Mesendoderm (in vitro differentiated cells): ENCODE data around the gene ZDHHC4.

Experiments
- DNase-seq: peaks from one replicate; pipeline ENCODE4 v3.0.0; 2013
- H2AK5ac ChIP-seq: 2 replicates; pipeline ENCODE4 v1.6.1; 2013; ENCODE audit warnings: low read length, inconsistent platforms
- H2BK120ac ChIP-seq: 2 replicates; pipeline ENCODE4 v1.6.1; 2013; ENCODE audit warnings: low read depth, mild to moderate bottlenecking, low read length, moderate library complexity, mixed read lengths
- H2BK15ac ChIP-seq: replicated peaks from 2 replicates; pipeline ENCODE4 v1.6.1; 2013; ENCODE audit warnings: low read depth, mild to moderate bottlenecking, moderate library complexity
- H2BK5ac ChIP-seq: 2 replicates; pipeline ENCODE4 v1.6.1; 2013; ENCODE audit warnings: low read length, inconsistent platforms
- H3K18ac ChIP-seq: 2 replicates; pipeline ENCODE4 v1.6.1; 2013; ENCODE audit warnings: mild to moderate bottlenecking, low read length, mixed read lengths
- H3K23ac ChIP-seq: one replicate; pipeline ENCODE4 v1.6.1; 2013; ENCODE audit warnings: low read length
- H3K27ac ChIP-seq: 2 replicates; pipeline ENCODE4 v1.5.1; 2013; ENCODE audit warnings: low read depth, mild to moderate bottlenecking, inconsistent platforms, low read length, moderate library complexity
- H3K27me3 ChIP-seq: 2 replicates; pipeline ENCODE4 v1.6.1; 2013; ENCODE audit warnings: low read length, control low read depth, mild to moderate bottlenecking, inconsistent platforms; ENCODE audit not compliant: insufficient read depth, poor library complexity
- H3K36me3 ChIP-seq: 2 replicates; pipeline ENCODE4 v1.6.1; 2013; ENCODE audit warnings: low read length, inconsistent platforms; ENCODE audit not compliant: control insufficient read depth, insufficient read depth
- H3K4ac ChIP-seq: one replicate; pipeline ENCODE4 v1.6.1; 2013; ENCODE audit warnings: low read depth, mild to moderate bottlenecking, low read length, moderate library complexity
- H3K4me1 ChIP-seq: 2 replicates; pipeline ENCODE4 v1.6.1; 2013; ENCODE audit warnings: low read depth, low read length, inconsistent platforms; ENCODE audit not compliant: control insufficient read depth
- H3K4me2 ChIP-seq: 2 replicates; pipeline ENCODE4 v1.6.1; 2013; ENCODE audit warnings: low read length
- H3K4me3 ChIP-seq: 2 replicates; pipeline ENCODE4 v1.5.1; 2013; ENCODE audit warnings: mild to moderate bottlenecking, low read length
- H3K56ac ChIP-seq: one replicate; pipeline ENCODE4 v1.6.1; 2013; ENCODE audit warnings: low read length
- H3K79me1 ChIP-seq: 2 replicates; pipeline ENCODE4 v1.6.1; 2013; ENCODE audit warnings: low read length, inconsistent platforms
- H3K79me2 ChIP-seq: 2 replicates; pipeline ENCODE4 v1.6.1; 2013; ENCODE audit warnings: mild to moderate bottlenecking, low read length; ENCODE audit not compliant: control insufficient read depth, insufficient read depth
- H3K9ac ChIP-seq: 2 replicates; pipeline ENCODE4 v1.6.1; 2013; ENCODE audit warnings: low read length, inconsistent platforms
- H4K5ac ChIP-seq: one replicate; pipeline ENCODE4 v1.6.1; 2013; ENCODE audit warnings: low read length
- H4K8ac ChIP-seq: one replicate; pipeline ENCODE4 v1.6.1; 2013; ENCODE audit warnings: low read depth, mild to moderate bottlenecking, control low read depth, low read length, moderate library complexity
- WGBS: extraction: QIAGEN DNeasy Blood & Tissue Kit; methylation state at CpG from one replicate; pipeline ENCODE4 v1.1.7; 2013; ENCODE audit warnings: low lambda C conversion rate, missing lambda C conversion rate; ENCODE audit not compliant: insufficient coverage; ENCODE audit errors: extremely low coverage; 5-methylcytosine and 5-hydroxymethylcytosine counted together

Gene ZDHHC4

DNA sequence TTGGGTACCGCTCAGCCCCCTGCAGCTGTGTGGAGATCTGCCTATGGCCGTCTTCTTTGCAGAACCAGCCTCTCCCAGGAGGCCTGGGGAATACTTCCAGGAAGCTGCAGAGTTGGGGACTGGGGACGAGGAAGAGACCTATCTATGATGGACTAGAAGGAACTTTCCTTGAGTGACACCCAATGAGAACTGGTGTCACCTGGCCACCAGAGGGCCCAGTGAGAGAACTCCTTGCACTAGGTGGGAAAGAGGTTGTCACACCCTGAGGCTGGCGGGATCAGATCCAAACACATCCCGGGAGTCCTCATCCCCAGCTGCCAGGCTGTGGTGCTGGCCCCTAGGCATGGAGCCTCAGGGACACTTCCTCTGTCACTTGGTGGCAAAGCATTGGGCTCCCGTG is 21.1 kb upstream of the ZDHHC4 start:
- no peak overlapping the region for H4K8ac ChIP-seq
- H3K27me3 ChIP-seq, result no peaks in the 10 kb centered on the region
- H3K79me2 ChIP-seq, result no peaks in the 10 kb centered on the region
- no peak overlapping the region for H3K9ac ChIP-seq
- H3K4me1 ChIP-seq, result no peaks in the 10 kb centered on the region
- no peak overlapping the region for H2AK5ac ChIP-seq
- no peak overlapping the region for H2BK120ac ChIP-seq
- no peak overlapping the region for H3K27ac ChIP-seq
- no peak overlapping the region for H3K4me3 ChIP-seq
- no peak overlapping the region for H3K56ac ChIP-seq
- DNase-seq, result peak; percentile 68
- no CpG with 5 or more reads among the region's 6 CpGs for WGBS
- no peaks in the 10 kb centered on the region for H3K36me3 ChIP-seq
- no peaks in the 10 kb centered on the region for H3K79me1 ChIP-seq
- no peak overlapping the region for H3K23ac ChIP-seq
- no peak overlapping the region for H2BK15ac ChIP-seq
- no peak overlapping the region for H3K18ac ChIP-seq
- no peak overlapping the region for H4K5ac ChIP-seq
- H3K4me2 ChIP-seq, result no peak overlapping the region
- no peak overlapping the region for H2BK5ac ChIP-seq
- no peak overlapping the region for H3K4ac ChIP-seq

DNA sequence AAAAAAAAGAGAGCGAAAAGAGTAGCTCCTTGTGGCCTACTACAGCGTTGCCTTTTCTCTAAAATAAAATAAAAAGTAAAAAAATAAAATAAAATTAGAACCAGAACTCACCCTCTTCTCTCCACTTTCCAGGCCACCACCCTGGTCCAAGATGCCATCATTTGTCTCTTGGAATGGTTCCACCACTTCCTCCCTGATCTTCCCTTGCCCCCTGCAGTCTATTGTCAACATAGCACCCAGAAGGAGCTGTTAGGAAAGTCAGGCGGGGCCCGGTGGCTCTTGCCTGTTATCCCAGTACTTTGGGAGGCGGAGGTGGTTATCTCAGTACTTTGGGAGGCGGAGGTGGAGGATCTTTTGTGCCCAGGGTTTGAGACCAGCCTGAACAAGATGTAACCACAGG is 18.4 kb upstream of the ZDHHC4 start:
- Histone ChIP-seq H2BK5ac (no peak overlapping the region), H2BK15ac (no peak overlapping the region), H2AK5ac (no peak overlapping the region), H3K18ac (no peak overlapping the region), H3K4ac (no peak overlapping the region), H3K79me2 (no peaks in the 10 kb centered on the region), H3K4me3 (no peak overlapping the region), H4K8ac (no peak overlapping the region), H2BK120ac (no peak overlapping the region), H3K36me3 (no peaks in the 10 kb centered on the region), H4K5ac (no peak overlapping the region), H3K4me2 (no peak overlapping the region), H3K9ac (no peak overlapping the region), H3K79me1 (no peaks in the 10 kb centered on the region), H3K4me1 (no peaks in the 10 kb centered on the region), H3K27me3 (no peaks in the 10 kb centered on the region), H3K27ac (no peak overlapping the region), H3K23ac (no peak overlapping the region), H3K56ac (no peak overlapping the region)
- peak; percentile 89 for DNase-seq
- WGBS, result no CpG with 5 or more reads among the region's 6 CpGs

DNA sequence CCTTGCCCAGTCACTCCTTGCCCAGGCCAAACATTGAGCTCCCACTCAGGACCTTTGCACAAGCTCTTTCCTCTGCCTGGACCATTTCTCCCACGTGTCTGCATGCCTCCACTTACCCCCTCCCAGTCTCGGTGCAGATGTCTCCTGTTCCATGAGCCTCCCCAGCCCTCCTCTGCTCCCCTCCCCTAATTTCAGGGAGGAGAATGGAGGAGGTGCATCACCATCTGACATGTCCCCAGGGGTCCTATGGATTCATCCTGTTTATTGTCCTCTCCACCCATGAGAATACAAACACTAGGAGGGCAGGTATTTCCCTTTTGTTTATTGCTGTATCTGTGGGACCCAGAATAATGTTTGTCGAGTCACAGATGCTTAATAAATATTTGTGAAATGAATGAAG is 17.4 kb upstream of the ZDHHC4 start:
- Histone ChIP-seq H3K27ac (no peak overlapping the region), H3K23ac (no peak overlapping the region), H2AK5ac (no peak overlapping the region), H3K27me3 (no peaks in the 10 kb centered on the region), H3K79me1 (no peaks in the 10 kb centered on the region), H4K8ac (no peak overlapping the region), H3K4me3 (no peak overlapping the region), H3K9ac (no peak overlapping the region), H3K56ac (peak overlapping the region; percentile 10), H2BK5ac (no peak overlapping the region), H2BK15ac (no peak overlapping the region), H3K4me2 (no peak overlapping the region), H4K5ac (no peak overlapping the region), H3K4ac (no peak overlapping the region), H3K79me2 (no peaks in the 10 kb centered on the region), H3K18ac (no peak overlapping the region), H3K4me1 (no peaks in the 10 kb centered on the region), H3K36me3 (no peaks in the 10 kb centered on the region), H2BK120ac (no peak overlapping the region)
- DNase-seq, result no peak
- no CpG with 5 or more reads among the region's 3 CpGs for WGBS

DNA sequence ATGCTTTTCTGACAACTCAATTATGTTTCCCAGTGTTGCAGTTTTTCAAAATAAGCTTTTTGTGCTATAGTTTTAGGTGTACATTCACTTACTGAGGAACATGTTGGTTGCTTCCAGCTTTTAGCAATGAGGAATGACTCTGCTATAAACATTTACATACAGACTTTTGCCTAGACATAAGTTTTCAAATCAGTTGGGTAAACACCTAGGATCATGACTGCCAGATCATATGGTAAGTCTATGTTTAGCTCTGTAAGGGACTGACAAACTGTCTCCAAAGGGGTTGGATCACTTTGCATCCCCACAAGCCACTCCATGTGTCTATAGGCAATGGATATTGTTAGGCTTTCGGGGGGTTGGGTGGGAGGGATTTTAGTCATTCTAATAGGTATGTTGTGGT is 15.1 kb upstream of the ZDHHC4 start:
- DNase-seq, result no peak
- no peak overlapping the region for H3K4me3 ChIP-seq
- no peak overlapping the region for H3K4ac ChIP-seq
- H3K36me3 ChIP-seq, result no peaks in the 10 kb centered on the region
- no peak overlapping the region for H3K27ac ChIP-seq
- no peak overlapping the region for H3K23ac ChIP-seq
- H2BK120ac ChIP-seq, result no peak overlapping the region
- H3K79me2 ChIP-seq, result no peaks in the 10 kb centered on the region
- H3K4me2 ChIP-seq, result no peak overlapping the region
- no peak overlapping the region for H2BK15ac ChIP-seq
- H3K4me1 ChIP-seq, result no peaks in the 10 kb centered on the region
- no peak overlapping the region for H3K18ac ChIP-seq
- no peaks in the 10 kb centered on the region for H3K79me1 ChIP-seq
- no peak overlapping the region for H2AK5ac ChIP-seq
- H3K27me3 ChIP-seq, result no peaks in the 10 kb centered on the region
- H3K9ac ChIP-seq, result no peak overlapping the region
- no peak overlapping the region for H4K8ac ChIP-seq
- H4K5ac ChIP-seq, result no peak overlapping the region
- no peak overlapping the region for H2BK5ac ChIP-seq
- WGBS, result no CpG with 5 or more reads among the region's 1 CpG
- H3K56ac ChIP-seq, result no peak overlapping the region

DNA sequence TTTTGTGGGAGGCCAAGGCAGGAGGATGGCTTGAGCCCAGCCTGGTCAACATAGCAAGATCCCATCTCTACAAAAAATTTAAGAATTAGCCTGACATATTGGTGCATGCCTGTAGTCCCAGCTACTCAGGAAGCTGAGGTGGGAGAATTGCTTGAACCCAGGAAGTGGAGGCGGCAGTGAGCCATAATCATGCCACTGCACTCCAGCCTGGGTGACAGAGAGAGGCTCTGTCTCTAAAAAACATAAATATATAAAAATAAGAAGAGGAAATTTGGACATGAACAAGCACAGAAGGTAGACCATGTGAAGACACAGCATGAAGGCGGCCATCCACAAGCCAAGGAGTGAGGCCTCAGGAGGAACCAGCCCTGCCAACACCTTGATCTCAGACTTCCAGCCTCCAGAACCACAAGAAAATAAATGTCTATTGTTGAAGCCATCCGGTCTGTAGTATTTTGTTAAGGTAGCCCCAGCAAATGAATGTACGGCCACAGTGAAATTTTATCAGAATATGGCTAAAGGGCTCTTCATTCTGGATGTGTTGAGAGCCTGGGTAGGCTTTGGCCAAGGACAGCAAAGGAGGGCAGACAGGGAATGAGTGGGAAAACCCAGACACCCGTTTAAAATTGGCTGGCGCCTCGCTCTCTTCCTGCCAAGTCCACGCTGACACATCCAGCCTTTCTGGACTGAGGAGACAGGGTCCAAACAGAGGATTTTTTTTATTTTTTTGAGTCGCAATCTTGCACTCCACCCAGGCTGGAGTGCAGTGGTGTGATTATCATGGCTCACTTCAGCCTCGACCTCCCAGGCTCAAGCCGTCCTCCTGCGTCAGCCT is 13.1 kb upstream of the ZDHHC4 start:
- Histone ChIP-seq H2BK5ac (no peak overlapping the region), H3K4me3 (no peak overlapping the region), H4K5ac (no peak overlapping the region), H3K4ac (no peak overlapping the region), H2AK5ac (no peak overlapping the region), H2BK120ac (no peak overlapping the region), H3K27ac (no peak overlapping the region), H3K36me3 (no peaks in the 10 kb centered on the region), H3K4me1 (no peaks in the 10 kb centered on the region), H3K27me3 (no peaks in the 10 kb centered on the region), H3K56ac (no peak overlapping the region), H3K23ac (no peak overlapping the region), H3K4me2 (no peak overlapping the region), H2BK15ac (no peak overlapping the region), H3K79me2 (no peaks in the 10 kb centered on the region), H4K8ac (no peak overlapping the region), H3K79me1 (no peaks in the 10 kb centered on the region), H3K18ac (no peak overlapping the region), H3K9ac (no peak overlapping the region)
- WGBS, result no CpG with 5 or more reads among the region's 12 CpGs
- no peak for DNase-seq

DNA sequence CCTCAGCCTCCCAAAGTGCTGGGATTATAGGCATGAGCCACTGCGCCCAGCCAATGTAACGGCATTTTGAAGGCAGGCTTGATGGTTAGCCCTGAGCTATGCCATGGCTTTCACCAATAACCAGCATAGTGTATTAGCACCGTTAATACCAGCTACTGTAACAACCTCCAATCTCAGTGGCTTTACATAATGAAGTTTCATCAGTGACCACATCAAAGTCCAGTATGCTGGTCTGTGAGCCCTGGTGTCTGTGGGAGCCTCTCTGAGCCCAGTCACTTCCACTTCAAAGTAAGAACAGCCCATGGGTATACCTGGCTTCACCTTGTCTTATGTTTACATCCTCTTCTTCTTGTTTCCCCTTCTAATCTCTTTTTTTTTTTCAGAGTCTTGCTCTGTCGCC is 11.6 kb upstream of the ZDHHC4 start:
- DNase-seq, result no peak
- Histone ChIP-seq H3K9ac (no peak overlapping the region), H3K79me1 (no peaks in the 10 kb centered on the region), H3K18ac (no peak overlapping the region), H3K27me3 (no peaks in the 10 kb centered on the region), H3K56ac (no peak overlapping the region), H3K36me3 (no peaks in the 10 kb centered on the region), H3K79me2 (no peaks in the 10 kb centered on the region), H2AK5ac (no peak overlapping the region), H4K8ac (no peak overlapping the region), H3K4me2 (no peak overlapping the region), H3K23ac (no peak overlapping the region), H3K4me1 (no peaks in the 10 kb centered on the region), H2BK120ac (no peak overlapping the region), H4K5ac (no peak overlapping the region), H3K27ac (no peak overlapping the region), H2BK15ac (no peak overlapping the region), H3K4me3 (no peak overlapping the region), H3K4ac (no peak overlapping the region), H2BK5ac (no peak overlapping the region)
- no CpG with 5 or more reads among the region's 4 CpGs for WGBS
